GM19467 (cell line): ENCODE measurements around the gene FAR1.

Source experiments
- ATAC-seq: cut with Tn5 transposase; IDR thresholded peaks from one replicate; pipeline ENCODE4 v1.9.1; 2021; ENCODE audit warnings: mild to moderate bottlenecking, moderate library complexity; ENCODE audit not compliant: unreplicated experiment

FAR1 gene

DNA sequence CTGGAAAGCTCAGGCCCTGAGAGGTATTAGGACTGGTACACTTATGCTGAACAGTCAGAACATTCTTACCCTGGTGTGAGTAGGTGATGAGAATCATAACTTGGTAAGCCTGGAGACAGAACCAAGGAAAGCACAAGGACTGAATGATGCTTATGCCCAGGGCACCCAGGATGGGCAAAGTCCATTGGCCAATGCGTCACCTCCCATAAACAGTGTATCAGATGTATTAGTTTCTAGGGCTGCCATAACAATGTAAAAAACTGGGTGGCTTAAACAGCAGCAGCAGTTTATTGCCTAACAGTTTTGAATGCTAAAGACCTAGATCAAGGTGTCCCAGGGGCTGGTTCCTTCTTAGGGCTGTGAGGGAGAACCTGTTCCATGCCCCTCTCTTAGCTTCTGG lies 107.0 kb downstream of the FAR1 start:
- ATAC-seq = no peak

GRCh38 chr11:13776134-13776815 lies 107.8 kb downstream of the FAR1 start:
- ATAC-seq = no peak

DNA sequence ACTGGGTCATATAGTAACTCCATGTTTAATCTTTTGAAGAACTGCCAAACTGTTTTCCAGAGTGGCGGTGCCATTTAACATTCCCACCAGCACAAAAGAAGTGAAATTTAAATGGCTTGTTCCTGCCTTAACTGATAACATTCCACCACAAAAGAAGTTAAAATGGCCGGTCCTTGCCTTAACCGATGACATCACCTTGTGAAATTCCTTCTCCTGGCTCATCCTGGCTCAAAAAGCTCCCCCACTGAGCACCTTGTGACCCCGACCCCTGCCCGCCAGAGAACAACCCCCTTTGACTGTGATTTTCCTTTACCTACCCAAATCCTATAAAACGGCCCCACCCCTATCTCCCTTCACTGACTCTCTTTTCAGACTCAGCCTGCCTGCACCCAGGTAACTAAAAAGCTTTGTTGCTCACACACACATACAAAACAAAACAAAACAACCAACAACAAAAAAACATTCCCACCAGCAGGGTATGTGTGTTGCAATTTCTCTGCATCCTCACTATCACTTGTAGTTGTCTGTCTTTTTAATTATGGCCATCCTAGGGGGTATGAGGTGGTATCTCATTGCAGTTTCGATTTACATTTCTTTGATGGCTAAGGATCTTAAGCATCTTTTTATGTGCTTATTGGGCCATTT lies 109.0 kb downstream of the FAR1 start:
- ATAC-seq = no peak

DNA sequence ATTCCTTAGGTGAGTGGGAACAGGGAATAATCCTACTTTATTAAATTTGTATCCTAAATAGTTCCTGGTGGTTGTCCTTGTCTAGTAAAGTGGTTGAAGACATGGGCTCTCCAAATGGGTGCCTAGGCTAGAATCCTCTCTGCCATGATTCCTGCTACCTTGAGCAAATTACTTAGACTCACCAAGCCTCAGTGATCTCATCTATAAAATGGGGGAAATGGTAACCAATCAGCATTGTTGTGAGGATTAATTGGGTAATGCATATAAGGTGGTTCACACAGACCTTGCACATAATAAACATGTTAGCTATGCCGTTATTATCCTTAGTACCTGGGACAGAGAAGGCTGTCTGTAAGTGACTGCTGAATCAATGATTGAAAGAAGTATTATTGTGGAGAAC lies 109.9 kb downstream of the FAR1 start:
- ATAC-seq = no peak

GRCh38 chr11:13781153-13781552 lies 112.7 kb downstream of the FAR1 start:
- ATAC-seq = no peak
